Vagina (tissue), 2 donors: Measurements from ENCODE around the gene ADCY7.

Experiments
- POLR2A ChIP-seq, 2 donors: fragments of 450-650 bp; IDR thresholded peaks; one replicate each; pipeline ENCODE4 v1.6.1; 2017; ENCODE audit warnings: antibody characterized with exemption in 2 of 2, mild to moderate bottlenecking in 2 of 2, moderate library complexity in 2 of 2
- POLR2AphosphoS5 ChIP-seq, 2 donors: sonication (generic); formaldehyde crosslinking; IDR thresholded peaks; one replicate each; pipeline ENCODE4 v1.9.0; 2017; ENCODE audit warnings: antibody characterized with exemption in 2 of 2, mild to moderate bottlenecking in 2 of 2, low read depth in 1 of 2; ENCODE audit not compliant: insufficient read depth in 1 of 2
- TF ChIP-seq, protein P1 (sequence below), 3 experiments: fragments of 450-650 bp in 2 of 3; fragments of 200-600 bp in 1 of 3; sonication (generic) in 1 of 3; IDR thresholded peaks; one replicate each; pipeline ENCODE4 v1.5.1; 2017 to 2019; ENCODE audit warnings: antibody characterized with exemption in 3 of 3, mild to moderate bottlenecking in 2 of 3, moderate library complexity in 2 of 3

DNA sequence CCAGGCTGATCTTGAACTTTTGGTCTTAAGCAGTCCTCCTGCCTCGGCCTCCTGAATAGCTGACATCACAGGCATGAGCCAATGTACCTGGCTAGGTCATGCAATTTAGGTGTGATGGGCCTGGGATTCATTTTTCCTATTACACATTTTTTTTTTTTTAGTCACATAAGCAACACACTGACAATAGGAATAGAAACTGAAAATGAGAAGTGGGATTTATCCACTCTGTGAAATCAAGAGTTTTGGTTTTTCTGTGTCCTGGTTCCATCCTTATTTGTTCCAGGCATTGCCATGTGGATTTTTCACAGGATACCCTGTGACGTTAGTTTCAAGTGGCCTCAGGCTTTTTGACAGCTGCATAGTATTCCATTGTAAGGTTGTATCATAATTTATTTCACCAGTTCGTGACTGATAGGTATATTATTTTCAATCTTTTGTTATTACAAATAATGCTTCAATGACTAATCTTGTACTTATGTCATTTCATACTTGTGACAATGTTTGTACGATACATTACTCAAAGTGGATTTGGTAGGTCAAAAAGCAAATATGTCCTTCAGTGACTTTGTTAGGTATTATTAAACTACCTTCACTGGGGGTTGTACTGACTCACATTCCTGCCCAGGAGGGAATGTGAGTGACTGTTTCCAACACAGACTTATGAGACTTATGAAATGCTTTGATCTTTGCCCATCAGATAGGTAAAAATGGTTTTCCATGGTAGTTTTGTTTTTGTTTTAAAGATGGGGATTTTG, 10.6 kb downstream of the ADCY7 start:
- TF ChIP-seq, protein P1, sequence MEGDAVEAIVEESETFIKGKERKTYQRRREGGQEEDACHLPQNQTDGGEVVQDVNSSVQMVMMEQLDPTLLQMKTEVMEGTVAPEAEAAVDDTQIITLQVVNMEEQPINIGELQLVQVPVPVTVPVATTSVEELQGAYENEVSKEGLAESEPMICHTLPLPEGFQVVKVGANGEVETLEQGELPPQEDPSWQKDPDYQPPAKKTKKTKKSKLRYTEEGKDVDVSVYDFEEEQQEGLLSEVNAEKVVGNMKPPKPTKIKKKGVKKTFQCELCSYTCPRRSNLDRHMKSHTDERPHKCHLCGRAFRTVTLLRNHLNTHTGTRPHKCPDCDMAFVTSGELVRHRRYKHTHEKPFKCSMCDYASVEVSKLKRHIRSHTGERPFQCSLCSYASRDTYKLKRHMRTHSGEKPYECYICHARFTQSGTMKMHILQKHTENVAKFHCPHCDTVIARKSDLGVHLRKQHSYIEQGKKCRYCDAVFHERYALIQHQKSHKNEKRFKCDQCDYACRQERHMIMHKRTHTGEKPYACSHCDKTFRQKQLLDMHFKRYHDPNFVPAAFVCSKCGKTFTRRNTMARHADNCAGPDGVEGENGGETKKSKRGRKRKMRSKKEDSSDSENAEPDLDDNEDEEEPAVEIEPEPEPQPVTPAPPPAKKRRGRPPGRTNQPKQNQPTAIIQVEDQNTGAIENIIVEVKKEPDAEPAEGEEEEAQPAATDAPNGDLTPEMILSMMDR (IDR thresholded peaks at IDR 0.05): no peak
- TF ChIP-seq POLR2AphosphoS5 (IDR thresholded peaks at IDR 0.05; ENCODE audit: insufficient read depth in 1 of 2, low read depth in 1 of 2) (no peak), POLR2A (IDR thresholded peaks at IDR 0.05) (no peak)
